ENCODE results near the gene ZNF385B.

GRCh38 chr2:179694963-179695362, 166.4 kb downstream of the ZNF385B start:
- no peak for TF ChIP-seq POLR2A (IDR thresholded peaks at IDR 0.05)
- no peak for TF ChIP-seq CTCF (IDR thresholded peaks at IDR 0.05)
